ENCODE results near the gene ARSK. TPM values are rescaled to one million over a fixed set of nuclear protein-coding genes. Genes with fewer than 3 reads are reported as not detected.

ARSK gene
- total and polyA plus RNA-seq, 2 of the 4 experiments (the other 2 are of a cell fraction): 15.1 to 22.0 TPM

- Histone ChIP-seq H3K4me3 (ENCODE audit: insufficient read depth, low read depth, low read length) (peak overlapping the region; percentile 52), H3K9me3 (ENCODE audit: control insufficient read depth, insufficient read depth, low read length) (no peaks in the 10 kb centered on the region), H3K9ac (ENCODE audit: low read depth, low read length) (peak overlapping the region; percentile 53), H3K9me1 (ENCODE audit: insufficient read depth, low read length) (peaks cover 7% of the 10 kb centered on the region), H3K4me2 (ENCODE audit: low read depth, low read length) (peak overlapping the region; percentile 85), H3K79me1 (ENCODE audit: low read depth in 1 of 2, low read length in 2 of 2) (peaks cover 20 to 65% of the 10 kb centered on the region in 2 experiments), H2BK5ac (ENCODE audit: low read depth, low read length, poor library complexity, severe bottlenecking) (peak overlapping the region; percentile 82), H3K27me3 (ENCODE audit: control insufficient read depth, insufficient read depth, low read length) (no peaks in the 10 kb centered on the region), H2AK9ac (replicated peaks; ENCODE audit: low read depth, low read length, poor library complexity) (peak overlapping the region; percentile 57), H4K5ac (ENCODE audit: low read depth, low read length) (peak overlapping the region; percentile 18; the same call in 1 of the 2 replicates), H3K18ac (ENCODE audit: low read depth, low read length) (peak overlapping the region; percentile 69; the same call in 1 of the 2 replicates), H2BK20ac (ENCODE audit: low read depth, low read length) (0 out of 2 replicates have a peak overlapping the region, but pooled peaks have one; percentile 13), H4K91ac (ENCODE audit: insufficient read depth, low read depth, low read length) (no peak overlapping the region; the same call in 1 of the 2 replicates), H3K14ac (replicated peaks; ENCODE audit: low read depth, low read length) (peak overlapping the region; percentile 57), H3K36me3 (ENCODE audit: control insufficient read depth, insufficient read depth, low read length) (peaks cover 2% of the 10 kb centered on the region; the same call in 1 of the 2 replicates), H2BK120ac (ENCODE audit: low read depth, low read length) (peak overlapping the region; percentile 49; the same call in 1 of the 2 replicates), H3K4ac (ENCODE audit: low read depth, low read length) (peak overlapping the region; percentile 65), H2AFZ (replicated peaks; ENCODE audit: low read length, poor library complexity) (peak overlapping the region; percentile 98), H3K4me1 (ENCODE audit: control insufficient read depth, insufficient read depth, low read length) (peaks cover 6% of the 10 kb centered on the region), H3K56ac (ENCODE audit: extremely low read depth, insufficient read depth, low read length) (peak overlapping the region; percentile 55), H4K20me1 (ENCODE audit: insufficient read depth, low read length) (no peaks in the 10 kb centered on the region; the same call in 1 of the 2 replicates), H3K27ac (ENCODE audit: insufficient read depth, low read length) (peak overlapping the region; percentile 75), H3K23ac (ENCODE audit: low read depth, low read length) (peak overlapping the region; percentile 70), H2BK15ac (ENCODE audit: low read depth, low read length) (peak overlapping the region; percentile 23; the same call in 1 of the 3 replicates), H2AK5ac (ENCODE audit: low read depth, low read length) (no peak overlapping the region), H4K8ac (ENCODE audit: low read depth in 2 of 2, low read length in 2 of 2) (peak overlapping the region in 1 of 2 experiments; percentile 44; a peak in 2 of 4 replicates)
- in situ Hi-C loops (cut with MboI; ENCODE audit: low sequenced_read_pairs) (loop anchor here (10.0 kb wide), 1 partner anchor 289 kb away; no protein-coding TSS in a partner anchor), intact Hi-C loops (cut with micrococcal nuclease) (loop anchor here (1.0 to 10.0 kb wide), 3 partner anchors 64 to 292 kb away; partner anchors contain the start of gene RHOBTB3), dilution Hi-C loops (cut with HindIII; ENCODE audit: low sequenced_read_pairs, unreplicated experiment) (no loop called here)
- DNase-seq (peak; percentile 6), ATAC-seq (ENCODE audit: low read depth) (no peak)
- CTCF ChIA-PET: no interaction called here
- POLR2A ChIA-PET (ENCODE audit: unreplicated experiment): interaction anchor here (0.5 kb wide), 1 partner anchor 14 kb away, joined by 3 read pairs; no protein-coding TSS in a partner anchor
- no TSS peak for BruUV-seq (replicated peaks)
- no peak for TF ChIP-seq MAZ (IDR thresholded peaks at IDR 0.05; ENCODE audit: borderline replicate concordance, low read depth, low read length)
- no peak for TF ChIP-seq CHD1 (IDR thresholded peaks at IDR 0.05; ENCODE audit: low read depth, low read length)
- TF ChIP-seq CEBPB (IDR thresholded peaks at IDR 0.05; ENCODE audit: low read depth, low read length): no peak
- no peak for TF ChIP-seq RCOR1 (IDR thresholded peaks at IDR 0.05; ENCODE audit: insufficient replicate concordance, low read length)
- no peak for TF ChIP-seq MXI1 (IDR thresholded peaks at IDR 0.05; ENCODE audit: borderline replicate concordance, low read depth, low read length)
- TF ChIP-seq, protein P1, sequence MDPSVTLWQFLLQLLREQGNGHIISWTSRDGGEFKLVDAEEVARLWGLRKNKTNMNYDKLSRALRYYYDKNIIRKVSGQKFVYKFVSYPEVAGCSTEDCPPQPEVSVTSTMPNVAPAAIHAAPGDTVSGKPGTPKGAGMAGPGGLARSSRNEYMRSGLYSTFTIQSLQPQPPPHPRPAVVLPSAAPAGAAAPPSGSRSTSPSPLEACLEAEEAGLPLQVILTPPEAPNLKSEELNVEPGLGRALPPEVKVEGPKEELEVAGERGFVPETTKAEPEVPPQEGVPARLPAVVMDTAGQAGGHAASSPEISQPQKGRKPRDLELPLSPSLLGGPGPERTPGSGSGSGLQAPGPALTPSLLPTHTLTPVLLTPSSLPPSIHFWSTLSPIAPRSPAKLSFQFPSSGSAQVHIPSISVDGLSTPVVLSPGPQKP (IDR thresholded peaks at IDR 0.05; ENCODE audit: borderline replicate concordance, low read depth, low read length): no peak
- no peak for TF ChIP-seq RFX5 (IDR thresholded peaks at IDR 0.05; ENCODE audit: low read depth, low read length)
- TF ChIP-seq USF2 (IDR thresholded peaks at IDR 0.05; ENCODE audit: low read depth, low read length): no peak
- no peak for TF ChIP-seq BHLHE40 (IDR thresholded peaks at IDR 0.05; ENCODE audit: low read depth, low read length)
- no peak for TF ChIP-seq POLR2A (IDR thresholded peaks at IDR 0.05; ENCODE audit: low read depth, low read length)
- TF ChIP-seq NFE2L2 (IDR thresholded peaks at IDR 0.05; ENCODE audit: low read depth, low read length): no peak
- no peak for TF ChIP-seq RAD21 (IDR thresholded peaks at IDR 0.05; ENCODE audit: low read length)
- TF ChIP-seq FOS (IDR thresholded peaks at IDR 0.05; ENCODE audit: low read depth, low read length): no peak
- TF ChIP-seq SMC3 (IDR thresholded peaks at IDR 0.05; ENCODE audit: low read depth, low read length): no peak
- TF ChIP-seq MAFK (IDR thresholded peaks at IDR 0.05; ENCODE audit: low read depth, low read length): no peak
- WGBS, 2 experiments (ENCODE audit: extremely low coverage in 2 of 2, insufficient read length in 1 of 2): 0% methylated on average over 2 of the region's 9 CpGs; no CpG with 5 or more reads in 1 of the 2 experiments
Observed at GRCh38 chr5:95555553-95555952, 652 bp downstream of the ARSK start.
